Measurements from ENCODE around the gene ARID3B. TPM values are rescaled to one million over a fixed set of nuclear protein-coding genes. Genes with fewer than 3 reads are reported as not detected.

Gene ARID3B
- total RNA-seq, 1 experiment from 2014 or later: 36.1 TPM

DNA sequence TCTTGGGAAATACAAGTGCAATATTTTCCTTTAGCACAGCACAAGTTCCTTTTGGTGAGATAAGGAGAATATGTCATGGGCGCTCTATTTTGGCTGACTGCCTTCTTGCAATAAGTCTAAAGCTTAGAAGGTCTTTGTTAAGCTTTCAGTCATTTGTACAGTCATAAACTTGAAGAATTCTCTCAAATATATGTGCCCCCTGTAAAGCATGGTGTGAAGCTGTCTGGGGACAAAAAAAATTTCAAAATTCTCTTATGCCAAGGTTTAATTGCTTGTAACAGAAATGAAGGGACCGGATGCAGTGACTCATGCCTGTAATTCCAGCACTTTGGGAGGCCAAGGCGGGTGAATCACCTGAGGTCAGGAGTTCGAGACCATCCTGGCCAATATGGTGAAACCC, 21.7 kb upstream of the ARID3B start:
- intact Hi-C loops (cut with micrococcal nuclease; ENCODE audit: unreplicated experiment): no loop called here
- TF ChIP-seq, protein P1, sequence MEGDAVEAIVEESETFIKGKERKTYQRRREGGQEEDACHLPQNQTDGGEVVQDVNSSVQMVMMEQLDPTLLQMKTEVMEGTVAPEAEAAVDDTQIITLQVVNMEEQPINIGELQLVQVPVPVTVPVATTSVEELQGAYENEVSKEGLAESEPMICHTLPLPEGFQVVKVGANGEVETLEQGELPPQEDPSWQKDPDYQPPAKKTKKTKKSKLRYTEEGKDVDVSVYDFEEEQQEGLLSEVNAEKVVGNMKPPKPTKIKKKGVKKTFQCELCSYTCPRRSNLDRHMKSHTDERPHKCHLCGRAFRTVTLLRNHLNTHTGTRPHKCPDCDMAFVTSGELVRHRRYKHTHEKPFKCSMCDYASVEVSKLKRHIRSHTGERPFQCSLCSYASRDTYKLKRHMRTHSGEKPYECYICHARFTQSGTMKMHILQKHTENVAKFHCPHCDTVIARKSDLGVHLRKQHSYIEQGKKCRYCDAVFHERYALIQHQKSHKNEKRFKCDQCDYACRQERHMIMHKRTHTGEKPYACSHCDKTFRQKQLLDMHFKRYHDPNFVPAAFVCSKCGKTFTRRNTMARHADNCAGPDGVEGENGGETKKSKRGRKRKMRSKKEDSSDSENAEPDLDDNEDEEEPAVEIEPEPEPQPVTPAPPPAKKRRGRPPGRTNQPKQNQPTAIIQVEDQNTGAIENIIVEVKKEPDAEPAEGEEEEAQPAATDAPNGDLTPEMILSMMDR (IDR thresholded peaks at IDR 0.05; ENCODE audit: insufficient read depth in 1 of 2, low read depth in 1 of 2, low read length in 1 of 2, severe bottlenecking in 1 of 2, unreplicated experiment in 1 of 2): no peak
- no peak for DNase-seq
- no TSS peak for BruUV-seq (replicated peaks)
- no peaks in the 10 kb centered on the region for H3K36me3 ChIP-seq (ENCODE audit: control insufficient read depth, insufficient read depth, low read length)
- no peaks in the 10 kb centered on the region for H3K9me3 ChIP-seq
- peaks cover 6% of the 10 kb centered on the region for H3K4me1 Mint-ChIP-seq (ENCODE audit: low read depth, unreplicated experiment)
- POLR2A ChIA-PET: no interaction called here
- H3K27ac Mint-ChIP-seq (ENCODE audit: unreplicated experiment): no peak overlapping the region
- H3K36me3 Mint-ChIP-seq (ENCODE audit: insufficient read depth, unreplicated experiment): no peaks in the 10 kb centered on the region
- no peaks in the 10 kb centered on the region for H3K9me3 Mint-ChIP-seq (ENCODE audit: unreplicated experiment)
- H3K4me3 Mint-ChIP-seq (ENCODE audit: unreplicated experiment): no peak overlapping the region
- no peaks in the 10 kb centered on the region for H3K27me3 ChIP-seq (replicated peaks; ENCODE audit: control insufficient read depth, insufficient read depth, low read length)
- no peaks in the 10 kb centered on the region for H3K27me3 Mint-ChIP-seq (ENCODE audit: insufficient read depth, unreplicated experiment)
- CTCF ChIA-PET: interaction anchor here (0.5 to 0.7 kb wide), 2 partner anchors 59 to 107 kb away, joined by 3 read pairs; no protein-coding TSS in a partner anchor
- no peak overlapping the region for H3K4me3 ChIP-seq (ENCODE audit: low read depth, low read length)
- H3K4me1 ChIP-seq: peaks cover 4% of the 10 kb centered on the region

- H3K4me1 Mint-ChIP-seq (ENCODE audit: low read depth, unreplicated experiment): peaks cover 7% of the 10 kb centered on the region
- DNase-seq: no peak
- Histone ChIP-seq H3K27me3 (replicated peaks; ENCODE audit: control insufficient read depth, insufficient read depth, low read length) (no peaks in the 10 kb centered on the region), H3K36me3 (ENCODE audit: control insufficient read depth, insufficient read depth, low read length) (no peaks in the 10 kb centered on the region), H3K4me1 (peaks cover 6% of the 10 kb centered on the region), H3K4me3 (ENCODE audit: low read depth, low read length) (no peak overlapping the region), H3K9me3 (no peaks in the 10 kb centered on the region)
- no peaks in the 10 kb centered on the region for H3K27me3 Mint-ChIP-seq (ENCODE audit: insufficient read depth, unreplicated experiment)
- H3K4me3 Mint-ChIP-seq (ENCODE audit: unreplicated experiment): no peak overlapping the region
- intact Hi-C loops (cut with micrococcal nuclease; ENCODE audit: unreplicated experiment): no loop called here
- BruUV-seq (replicated peaks): no TSS peak
- TF ChIP-seq, protein P1 (IDR thresholded peaks at IDR 0.05; ENCODE audit: insufficient read depth in 1 of 2, low read depth in 1 of 2, low read length in 1 of 2, severe bottlenecking in 1 of 2, unreplicated experiment in 1 of 2): no peak
- no peaks in the 10 kb centered on the region for H3K36me3 Mint-ChIP-seq (ENCODE audit: insufficient read depth, unreplicated experiment)
- no peak overlapping the region for H3K27ac Mint-ChIP-seq (ENCODE audit: unreplicated experiment)
- H3K9me3 Mint-ChIP-seq (ENCODE audit: unreplicated experiment): no peaks in the 10 kb centered on the region
- POLR2A ChIA-PET: no interaction called here
- CTCF ChIA-PET: no interaction called here
These were observed 20.6 kb upstream of the ARID3B start for GRCh38 chr15:74520407-74520806.

DNA sequence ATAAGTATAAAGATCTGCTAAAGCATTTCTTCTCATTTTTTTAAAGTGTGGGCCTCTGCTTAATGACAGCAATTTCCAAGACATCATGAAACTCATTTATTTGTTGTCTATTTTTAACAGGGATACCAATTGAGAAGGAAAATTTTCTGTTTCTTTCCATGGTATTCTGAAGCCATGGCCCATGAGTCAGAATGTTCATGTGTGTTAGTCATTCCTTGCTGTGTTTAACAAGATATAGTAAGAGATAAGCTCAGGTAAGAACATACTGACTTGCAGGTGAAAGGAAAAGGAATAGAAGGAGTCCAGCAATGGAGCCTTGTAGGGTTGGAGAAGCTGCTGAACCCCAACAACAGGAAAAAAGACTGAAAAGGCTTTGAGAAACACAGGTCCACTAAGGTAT, 17.0 kb upstream of the ARID3B start:
- Mint-ChIP-seq H3K27ac (ENCODE audit: unreplicated experiment) (peak overlapping the region; percentile 59), H3K36me3 (ENCODE audit: insufficient read depth, unreplicated experiment) (no peaks in the 10 kb centered on the region), H3K4me3 (ENCODE audit: unreplicated experiment) (no peak overlapping the region), H3K9me3 (ENCODE audit: unreplicated experiment) (no peaks in the 10 kb centered on the region), H3K27me3 (ENCODE audit: insufficient read depth, unreplicated experiment) (no peaks in the 10 kb centered on the region), H3K4me1 (ENCODE audit: low read depth, unreplicated experiment) (peaks cover 7% of the 10 kb centered on the region)
- no peak overlapping the region for H3K4me3 ChIP-seq (ENCODE audit: low read depth, low read length)
- H3K27me3 ChIP-seq (replicated peaks; ENCODE audit: control insufficient read depth, insufficient read depth, low read length): no peaks in the 10 kb centered on the region
- ChIA-PET POLR2A (no interaction called here), CTCF (no interaction called here)
- no TSS peak for BruUV-seq (replicated peaks)
- TF ChIP-seq, protein P1 (IDR thresholded peaks at IDR 0.05; ENCODE audit: insufficient read depth in 1 of 2, low read depth in 1 of 2, low read length in 1 of 2, severe bottlenecking in 1 of 2, unreplicated experiment in 1 of 2): no peak
- H3K4me1 ChIP-seq: peaks cover 6% of the 10 kb centered on the region
- no peaks in the 10 kb centered on the region for H3K9me3 ChIP-seq
- no peaks in the 10 kb centered on the region for H3K36me3 ChIP-seq (ENCODE audit: control insufficient read depth, insufficient read depth, low read length)
- peak in 1 of 2 experiments; percentile 8 for DNase-seq
- intact Hi-C loops (cut with micrococcal nuclease; ENCODE audit: unreplicated experiment): no loop called here

Measured in Caco-2 (cell line).